Dermis microvascular lymphatic vessel endothelial cell (primary cell): ENCODE data around the gene EGLN2. TPM values are rescaled to one million over a fixed set of nuclear protein-coding genes. Genes with fewer than 3 reads are reported as not detected.
"Not testable (repeated sequence)": the region's sequence is repeated elsewhere in the genome, so short reads cannot be mapped to it uniquely, and the experiment has no call there.

Experiments
- DNase-seq, 2 donors: peaks; one replicate each; pipeline versions ENCODE4 v3.0.0 to v3.0.0-alpha.2; 2010; ENCODE audit warnings: low read depth in 2 of 2
- total RNA-seq: library from RNA; depleted of rRNA; stranded (reverse); fragments of >200 nt; gene quantifications from 2 replicates; pipeline ENCODE4 v1.2.1, GENCODE V29; 2014

Gene EGLN2
- 94.1 and 144 TPM in 2 replicates for total RNA-seq

DNA sequence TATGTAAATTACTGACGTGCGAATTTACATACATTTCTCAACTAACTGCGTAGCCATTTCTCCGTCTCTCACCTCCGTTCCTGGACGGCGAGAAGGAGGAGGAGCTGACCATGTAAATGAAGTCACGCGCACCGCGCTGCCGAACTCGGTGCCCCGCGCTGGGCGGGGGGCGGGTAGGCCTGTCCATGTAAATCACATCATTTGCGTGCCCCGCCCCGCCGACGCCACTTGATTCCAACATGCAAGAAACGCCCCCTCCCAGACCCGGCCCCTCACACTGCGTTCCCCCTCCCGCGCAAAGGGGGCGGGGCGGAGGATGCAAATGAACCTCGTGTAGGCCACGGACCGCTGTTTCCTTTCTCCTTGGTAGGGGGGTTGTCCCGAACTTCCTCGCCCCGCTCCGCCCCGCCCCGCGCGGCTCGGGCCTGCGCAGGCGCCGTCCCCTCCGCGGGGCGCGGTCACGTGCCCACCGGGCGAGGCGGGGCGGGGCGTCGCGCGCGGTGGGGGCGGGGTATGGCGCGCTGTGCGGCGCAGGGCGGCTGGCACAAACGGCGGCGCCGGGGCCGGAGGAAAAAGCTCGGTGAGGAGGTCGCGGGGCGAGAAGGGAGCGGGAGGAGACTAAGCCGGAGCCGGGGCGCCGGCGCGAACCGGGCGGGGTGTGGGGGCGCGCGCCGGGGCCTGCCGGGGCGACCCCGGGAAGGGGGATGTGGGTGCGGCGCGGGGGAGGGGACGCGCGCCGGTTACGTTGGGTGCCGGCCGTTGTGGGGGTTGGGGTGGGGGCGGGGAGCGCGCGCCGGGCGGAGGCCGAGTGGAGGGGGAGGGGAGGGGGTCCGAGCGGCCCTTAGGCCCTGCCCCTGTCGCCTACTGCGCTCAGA, at the start of gene EGLN2:
TSS of gene EGLN2 (plus strand) at position 509 of the 875 bp plus-strand sequence. CDS start 1,382 bp downstream, outside the sequence.
- peak; percentile 98 to 100 for DNase-seq

GRCh38 chr19:40750058-40750873, 48.7 kb upstream of the EGLN2 start, which contains the start of gene ACTMAP:
ACTMAP (minus strand) TSS chr19:40750477; CDS start chr19:40749803, 674 bp downstream.
- DNase-seq, result peak; percentile 100

GRCh38 chr19:40750874-40751537, 48.0 kb upstream of the EGLN2 start, which contains the start of gene SNRPA:
SNRPA (plus strand) TSS chr19:40751203; CDS start chr19:40751409, 206 bp downstream.
- DNase-seq, result peak; percentile 96 to 99

DNA sequence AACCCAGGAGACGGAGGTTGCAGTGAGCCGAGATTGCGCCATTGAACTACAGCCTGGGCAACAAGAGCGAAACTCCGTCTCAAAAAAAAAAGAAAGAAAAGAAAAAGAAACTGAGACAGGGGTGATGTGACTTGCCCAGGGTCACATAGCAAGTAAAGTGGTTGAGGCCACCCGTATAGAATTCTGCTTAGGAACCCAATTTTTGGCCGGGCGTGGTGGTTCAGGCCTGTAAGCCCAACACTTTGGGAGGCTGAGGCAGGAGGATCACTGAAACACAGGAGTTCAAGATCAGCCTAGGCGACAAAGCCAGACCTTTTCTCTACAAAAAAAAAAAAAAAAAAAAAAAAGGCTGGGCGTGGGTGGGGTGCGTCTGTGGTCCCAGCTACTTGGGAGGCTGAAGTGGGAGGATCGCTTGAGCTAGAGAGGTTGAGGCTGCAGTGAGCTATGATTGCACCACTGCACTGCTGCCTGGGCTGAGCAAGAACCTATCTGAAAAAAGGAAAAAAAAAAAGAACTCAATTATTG, 46.7 kb upstream of the EGLN2 start:
- no peak for DNase-seq

- no peak for DNase-seq
Observed at GRCh38 chr19:40754611-40755247, 44.3 kb upstream of the EGLN2 start.

- DNase-seq, result no peak
Observed at GRCh38 chr19:40755248-40755624, 43.8 kb upstream of the EGLN2 start.

- DNase-seq, result no peak
Observed at GRCh38 chr19:40755791-40756190, 43.2 kb upstream of the EGLN2 start.

- no peak for DNase-seq
Observed at GRCh38 chr19:40756502-40757110, 42.4 kb upstream of the EGLN2 start.

GRCh38 chr19:40758491-40758890, 40.5 kb upstream of the EGLN2 start:
- no peak for DNase-seq

DNA sequence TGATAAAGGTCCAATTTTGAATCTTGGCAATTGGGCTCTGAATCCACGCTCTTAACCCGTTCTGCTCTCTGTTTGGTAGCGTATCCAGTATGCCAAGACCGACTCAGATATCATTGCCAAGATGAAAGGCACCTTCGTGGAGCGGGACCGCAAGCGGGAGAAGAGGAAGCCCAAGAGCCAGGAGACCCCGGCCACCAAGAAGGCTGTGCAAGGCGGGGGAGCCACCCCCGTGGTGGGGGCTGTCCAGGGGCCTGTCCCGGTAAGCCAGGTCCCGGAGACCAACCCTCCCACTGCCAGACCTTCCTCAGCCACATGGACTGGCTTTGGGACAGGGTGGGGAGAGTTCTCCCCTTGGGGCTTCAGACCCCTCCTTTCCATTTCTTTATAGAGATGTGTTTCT, 39.6 kb upstream of the EGLN2 start:
- DNase-seq, result no peak

DNA sequence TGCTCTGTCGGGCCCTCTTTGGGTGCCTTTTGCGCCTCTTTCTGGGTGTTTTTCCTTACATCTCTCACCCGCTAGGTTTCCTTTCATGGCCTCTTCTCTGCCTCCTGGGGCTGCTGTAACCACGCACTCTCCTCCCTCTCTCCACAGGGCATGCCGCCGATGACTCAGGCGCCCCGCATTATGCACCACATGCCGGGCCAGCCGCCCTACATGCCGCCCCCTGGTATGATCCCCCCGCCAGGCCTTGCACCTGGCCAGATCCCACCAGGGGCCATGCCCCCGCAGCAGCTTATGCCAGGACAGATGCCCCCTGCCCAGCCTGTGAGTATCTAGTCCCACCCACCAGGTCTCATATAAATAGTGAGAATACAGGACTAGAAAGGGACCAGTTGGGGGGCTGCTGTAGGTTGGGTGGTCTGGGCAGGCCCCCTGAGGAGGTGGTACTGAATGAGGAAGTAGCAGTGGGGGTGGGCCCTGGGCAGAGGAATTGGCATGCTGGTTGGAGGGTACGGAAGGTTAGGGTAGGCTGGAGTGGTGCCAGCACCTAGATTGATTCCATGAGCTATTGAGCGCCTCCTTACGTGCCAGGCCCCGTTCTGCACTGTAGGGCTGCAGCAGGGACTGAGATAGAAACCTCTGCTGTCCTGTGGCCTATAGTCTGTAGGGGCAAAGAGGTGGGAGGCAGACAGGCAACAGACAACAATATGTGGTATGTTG, 36.1 kb upstream of the EGLN2 start:
- DNase-seq, result peak in 1 of 2 donors; percentile 38

DNA sequence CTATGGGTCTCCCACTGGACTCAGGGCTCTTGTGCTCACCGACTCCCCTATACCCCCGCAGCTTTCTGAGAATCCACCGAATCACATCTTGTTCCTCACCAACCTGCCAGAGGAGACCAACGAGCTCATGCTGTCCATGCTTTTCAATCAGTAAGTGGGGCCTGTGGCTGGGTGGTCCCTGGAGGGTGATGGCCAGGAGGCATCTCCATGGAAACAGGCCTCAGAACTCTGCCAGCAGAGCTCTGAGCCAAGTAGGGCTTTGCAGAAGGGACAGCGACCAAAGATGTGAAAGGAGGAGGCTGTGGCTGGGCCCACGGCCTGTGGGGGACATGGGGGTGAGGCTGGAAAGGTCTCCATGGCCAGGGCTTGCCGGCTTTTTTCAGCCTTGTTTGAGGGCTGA, 35.5 kb upstream of the EGLN2 start:
- no peak for DNase-seq

DNA sequence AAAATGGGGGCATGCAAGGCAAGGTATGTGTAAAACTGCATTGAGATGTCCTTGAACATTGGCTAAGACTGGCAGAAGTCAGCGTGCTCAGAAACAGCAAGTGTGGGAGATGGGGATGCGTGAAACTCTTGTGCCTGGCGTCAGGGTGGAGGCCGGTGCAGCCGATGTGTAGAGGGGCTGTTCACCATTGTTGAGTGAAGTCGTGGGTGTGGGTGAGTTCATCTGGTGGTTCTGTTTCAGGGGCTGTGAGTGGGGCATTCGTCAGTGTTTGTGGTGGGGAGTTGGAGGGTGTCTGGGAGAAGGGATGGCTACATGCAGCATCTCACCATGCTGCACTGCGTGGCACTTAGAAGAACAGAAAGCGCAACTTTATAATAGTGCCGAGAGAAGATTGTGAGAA, 35.0 kb upstream of the EGLN2 start:
- no peak for DNase-seq

DNA sequence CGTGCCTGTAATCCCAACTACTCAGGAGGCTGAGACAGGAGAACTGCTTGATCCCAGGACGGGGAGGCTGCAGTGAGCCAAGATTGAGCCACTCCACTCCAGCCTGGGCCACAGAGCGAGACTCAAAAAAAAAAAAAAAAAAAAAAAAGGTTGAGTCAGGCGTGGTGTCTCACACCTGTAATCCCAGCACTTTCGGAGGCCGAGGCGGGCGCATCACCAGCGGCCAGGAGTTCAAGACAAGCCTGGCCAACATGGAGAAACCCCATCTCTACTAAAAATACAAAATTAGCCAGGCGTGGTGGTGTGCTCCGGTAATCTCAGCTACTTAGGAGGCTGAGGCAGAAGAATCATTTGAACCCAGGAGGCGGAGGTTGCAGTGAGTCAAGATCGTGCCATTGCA, 32.6 kb upstream of the EGLN2 start:
- DNase-seq, result not testable (repeated sequence)

GRCh38 chr19:40768869-40769268, 30.1 kb upstream of the EGLN2 start:
- DNase-seq, result no peak

DNA sequence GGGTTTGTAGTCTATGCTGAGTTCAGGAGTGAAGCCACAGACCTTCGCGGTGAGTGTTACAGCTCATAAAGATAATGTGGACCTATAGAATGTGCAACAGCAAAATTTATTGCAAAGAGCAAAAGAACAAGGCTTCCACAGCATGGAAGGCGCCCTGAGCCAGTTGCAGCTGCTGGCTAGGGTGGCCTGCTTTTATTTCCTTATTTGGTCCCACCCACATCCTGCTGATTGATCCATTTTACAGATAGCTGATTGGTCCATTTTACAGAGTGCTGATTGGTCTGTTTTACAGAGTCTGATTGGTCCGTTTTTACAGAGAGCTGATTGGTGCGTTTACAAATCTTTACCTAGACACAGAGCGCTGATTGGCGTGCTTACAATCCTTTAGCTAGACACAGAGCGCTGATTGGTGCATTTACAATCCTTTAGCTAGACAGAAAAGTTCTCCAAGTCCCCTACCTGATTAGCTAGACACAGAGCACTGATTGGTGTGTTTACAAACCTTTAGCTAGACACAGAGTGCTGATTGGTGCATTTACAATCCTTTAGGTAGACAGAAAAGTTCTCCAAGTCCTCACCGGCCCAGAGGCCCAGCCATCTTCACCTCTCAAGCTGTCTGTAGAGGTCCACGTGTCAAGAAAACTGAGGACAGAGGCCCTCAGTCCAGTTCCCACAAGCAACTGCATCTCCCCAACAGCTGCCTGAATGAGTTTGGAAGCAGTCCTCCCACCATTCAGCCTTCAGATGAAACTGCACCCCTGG, 27.7 kb upstream of the EGLN2 start:
- DNase-seq, result peak in 1 of 2 donors; percentile 20

DNA sequence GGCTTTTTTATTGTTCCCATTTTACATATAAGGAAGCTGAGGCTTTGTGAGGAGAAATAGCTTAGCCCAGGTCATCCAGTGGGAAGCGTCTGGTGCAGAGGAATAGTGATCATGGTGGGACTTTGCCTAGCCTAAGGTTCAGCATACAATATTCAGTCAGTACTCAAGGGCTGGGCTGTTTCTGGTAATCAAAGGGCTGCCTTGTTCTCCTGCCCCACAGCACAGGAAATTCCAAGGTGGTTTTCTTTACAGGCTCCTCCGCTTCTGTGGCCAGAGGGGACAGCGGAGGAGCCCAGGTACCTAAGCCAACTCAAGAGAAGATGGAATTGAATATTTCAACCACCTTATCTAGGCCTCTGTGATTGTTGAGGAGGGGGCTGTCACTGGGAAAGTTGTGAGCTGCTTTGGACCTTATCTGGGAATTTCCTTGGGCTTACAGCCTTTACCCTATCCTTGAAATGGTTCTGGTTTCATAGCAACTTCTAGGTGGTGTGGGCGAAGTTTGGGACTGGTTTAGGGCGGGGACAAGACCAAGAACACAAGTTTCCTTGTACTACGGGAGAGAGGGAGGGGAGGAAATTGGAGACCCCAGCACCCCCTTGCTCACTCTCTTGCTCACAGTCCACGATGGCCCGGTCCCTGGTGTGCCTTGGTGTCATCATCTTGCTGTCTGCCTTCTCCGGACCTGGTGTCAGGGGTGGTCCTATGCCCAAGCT, 23.9 kb upstream of the EGLN2 start, which contains the start of gene MIA:
TSS of gene MIA (plus strand) at position 606 of the 716 bp plus-strand sequence. CDS start at position 628, 22 bp downstream.
- no peak for DNase-seq

DNA sequence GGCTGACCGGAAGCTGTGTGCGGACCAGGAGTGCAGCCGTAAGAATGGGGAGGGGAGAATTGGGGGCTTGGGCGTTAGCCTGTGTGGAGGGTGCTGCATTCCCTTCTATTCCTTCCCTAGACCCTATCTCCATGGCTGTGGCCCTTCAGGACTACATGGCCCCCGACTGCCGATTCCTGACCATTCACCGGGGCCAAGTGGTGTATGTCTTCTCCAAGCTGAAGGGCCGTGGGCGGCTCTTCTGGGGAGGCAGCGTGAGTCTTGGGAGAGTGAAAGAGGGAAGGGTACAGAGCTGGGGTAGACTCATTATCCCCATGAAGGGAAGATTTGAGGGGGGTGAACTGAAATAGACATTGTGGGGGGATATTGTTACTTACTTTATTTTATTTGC, 23.4 kb upstream of the EGLN2 start:
- no peak for DNase-seq
